ENCODE data around the gene SYNGR1. TPM values are rescaled to one million over a fixed set of nuclear protein-coding genes. Genes with fewer than 3 reads are reported as not detected.
"Not testable (repeated sequence)": the region's sequence is repeated elsewhere in the genome, so short reads cannot be mapped to it uniquely, and the experiment has no call there.

Gene SYNGR1
- polyA plus RNA-seq, 1 donor: 11.2 TPM

- Histone ChIP-seq H3K27me3 (ENCODE audit: control insufficient read depth, insufficient read depth, low read length) (no peaks in the 10 kb centered on the region), H3K36me3 (ENCODE audit: control insufficient read depth, insufficient read depth, low read length) (peaks cover 3% of the 10 kb centered on the region), H3K4me1 (ENCODE audit: control insufficient read depth, insufficient read depth, low read length) (no peaks in the 10 kb centered on the region), H3K4me3 (ENCODE audit: low read length) (no peak overlapping the region), H3K9me3 (ENCODE audit: control insufficient read depth, low read depth, low read length) (no peaks in the 10 kb centered on the region), H3K27ac (ENCODE audit: low read length) (no peak overlapping the region)
- no peak for DNase-seq
- no CpG with 5 or more reads among the region's 1 CpG for WGBS (ENCODE audit: insufficient coverage, low lambda C conversion rate)
These were observed 59.0 kb downstream of the SYNGR1 start for GRCh38 chr22:39408807-39409206.

GRCh38 chr22:39409516-39410029 is 59.8 kb downstream of the SYNGR1 start:
- Histone ChIP-seq H3K36me3 (ENCODE audit: control insufficient read depth, insufficient read depth, low read length) (peaks cover 3% of the 10 kb centered on the region), H3K9me3 (ENCODE audit: control insufficient read depth, low read depth, low read length) (no peaks in the 10 kb centered on the region), H3K4me1 (ENCODE audit: control insufficient read depth, insufficient read depth, low read length) (no peaks in the 10 kb centered on the region), H3K4me3 (ENCODE audit: low read length) (no peak overlapping the region), H3K27ac (ENCODE audit: low read length) (no peak overlapping the region), H3K27me3 (ENCODE audit: control insufficient read depth, insufficient read depth, low read length) (no peaks in the 10 kb centered on the region)
- no peak for DNase-seq
- 94% methylated on average over 5 of the region's 11 CpGs for WGBS (ENCODE audit: insufficient coverage, low lambda C conversion rate)

DNA sequence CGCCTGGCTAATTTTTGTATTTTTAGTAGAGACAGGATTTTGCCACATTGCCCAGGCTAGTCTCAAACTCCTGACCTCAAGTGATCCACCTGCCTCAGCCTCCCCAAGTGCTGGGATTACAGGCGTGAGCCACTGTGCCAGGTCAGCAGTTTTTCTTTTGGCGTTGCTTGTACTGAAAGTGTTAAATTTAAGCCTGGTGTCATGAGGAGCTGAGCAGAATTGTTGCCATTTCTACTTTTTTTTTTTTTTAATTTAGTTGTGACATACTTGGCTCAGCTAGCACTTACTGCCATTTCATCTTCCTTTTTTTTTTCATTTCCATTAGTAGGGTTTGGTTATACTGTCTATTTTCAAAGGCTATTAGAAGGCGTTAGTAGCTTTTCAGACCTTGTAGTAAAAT is 60.5 kb downstream of the SYNGR1 start:
- no peaks in the 10 kb centered on the region for H3K4me1 ChIP-seq (ENCODE audit: control insufficient read depth, insufficient read depth, low read length)
- no peaks in the 10 kb centered on the region for H3K27me3 ChIP-seq (ENCODE audit: control insufficient read depth, insufficient read depth, low read length)
- 100% methylated on average over 2 of the region's 4 CpGs for WGBS (ENCODE audit: insufficient coverage, low lambda C conversion rate)

DNA sequence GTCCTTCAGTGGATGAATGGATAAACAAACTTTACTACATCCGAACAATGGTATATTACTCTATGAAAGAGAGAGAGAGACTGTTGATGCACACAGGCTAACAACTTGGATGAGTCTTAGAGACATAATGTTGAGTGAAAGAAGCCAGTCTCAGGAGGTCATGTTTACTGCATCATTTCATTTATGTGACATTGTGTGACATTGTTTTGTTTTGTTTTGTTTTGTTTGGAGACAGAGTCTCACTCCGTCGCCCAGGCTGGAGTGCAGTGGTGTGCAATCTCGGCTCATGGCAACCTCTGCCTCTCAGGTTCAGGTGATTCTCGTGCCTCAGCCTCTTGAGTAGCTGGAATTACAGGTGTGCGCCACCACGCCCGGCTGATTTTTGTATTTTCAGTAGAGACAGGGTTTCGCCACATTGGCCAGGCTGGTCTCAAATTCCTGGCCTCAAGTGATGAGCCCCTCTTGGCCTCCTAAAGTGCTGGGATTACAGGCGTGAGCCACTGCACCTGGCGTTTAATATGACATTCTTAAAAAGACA is 62.1 kb downstream of the SYNGR1 start:
- H3K27ac ChIP-seq (ENCODE audit: low read length); H3K9me3 ChIP-seq (ENCODE audit: control insufficient read depth, low read depth, low read length); H3K4me3 ChIP-seq (ENCODE audit: low read length); DNase-seq; H3K27me3 ChIP-seq (ENCODE audit: control insufficient read depth, insufficient read depth, low read length); H3K4me1 ChIP-seq (ENCODE audit: control insufficient read depth, insufficient read depth, low read length): not testable (repeated sequence)
- peaks cover 22% of the 10 kb centered on the region for H3K36me3 ChIP-seq (ENCODE audit: control insufficient read depth, insufficient read depth, low read length)
- WGBS (ENCODE audit: insufficient coverage, low lambda C conversion rate): 86% methylated on average over 4 of the region's 11 CpGs

More for the DNA sequence above, 60.5 kb downstream of the SYNGR1 start:
- Histone ChIP-seq H3K36me3 (ENCODE audit: control insufficient read depth, insufficient read depth, low read length) (peaks cover 8% of the 10 kb centered on the region), H3K4me3 (ENCODE audit: low read length) (no peak overlapping the region), H3K9me3 (ENCODE audit: control insufficient read depth, low read depth, low read length) (no peaks in the 10 kb centered on the region), H3K27ac (ENCODE audit: low read length) (no peak overlapping the region)
- no peak for DNase-seq

DNA sequence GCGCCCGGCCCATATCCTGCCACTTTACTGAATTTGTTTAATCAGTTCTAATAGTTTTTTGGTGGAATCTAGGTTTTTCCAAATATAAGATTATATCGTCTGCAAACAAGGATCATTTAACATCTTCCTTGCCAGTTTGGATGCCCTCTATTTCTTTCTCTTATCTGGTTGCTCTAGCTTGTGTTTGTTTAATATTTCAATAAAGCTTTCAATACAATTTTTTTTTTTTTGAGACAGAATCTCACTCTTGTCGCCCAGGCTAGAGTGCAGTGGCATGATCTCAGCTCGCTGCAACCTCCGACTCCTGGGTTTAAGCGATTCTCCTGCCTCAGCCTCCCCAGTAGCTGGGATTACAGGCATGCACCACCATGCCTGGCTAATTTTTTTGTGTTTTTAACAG is 63.4 kb downstream of the SYNGR1 start:
- DNase-seq; H3K27ac ChIP-seq (ENCODE audit: low read length); H3K4me3 ChIP-seq (ENCODE audit: low read length); H3K9me3 ChIP-seq (ENCODE audit: control insufficient read depth, low read depth, low read length); H3K27me3 ChIP-seq (ENCODE audit: control insufficient read depth, insufficient read depth, low read length); H3K4me1 ChIP-seq (ENCODE audit: control insufficient read depth, insufficient read depth, low read length): not testable (repeated sequence)
- WGBS (ENCODE audit: insufficient coverage, low lambda C conversion rate): 80% methylated on average over 1 of the region's 7 CpGs
- peaks cover 34% of the 10 kb centered on the region for H3K36me3 ChIP-seq (ENCODE audit: control insufficient read depth, insufficient read depth, low read length)

- no peak for DNase-seq
- no peaks in the 10 kb centered on the region for H3K4me1 ChIP-seq (ENCODE audit: control insufficient read depth, insufficient read depth, low read length)
- WGBS (ENCODE audit: insufficient coverage, low lambda C conversion rate): no CpG with 5 or more reads among the region's 7 CpGs
- no peak overlapping the region for H3K4me3 ChIP-seq (ENCODE audit: low read length)
- H3K9me3 ChIP-seq (ENCODE audit: control insufficient read depth, low read depth, low read length): no peaks in the 10 kb centered on the region
- H3K27ac ChIP-seq (ENCODE audit: low read length): no peak overlapping the region
- H3K27me3 ChIP-seq (ENCODE audit: control insufficient read depth, insufficient read depth, low read length): no peaks in the 10 kb centered on the region
- H3K36me3 ChIP-seq (ENCODE audit: control insufficient read depth, insufficient read depth, low read length): peaks cover 45% of the 10 kb centered on the region
These were observed 64.6 kb downstream of the SYNGR1 start for GRCh38 chr22:39414377-39414776.

DNA sequence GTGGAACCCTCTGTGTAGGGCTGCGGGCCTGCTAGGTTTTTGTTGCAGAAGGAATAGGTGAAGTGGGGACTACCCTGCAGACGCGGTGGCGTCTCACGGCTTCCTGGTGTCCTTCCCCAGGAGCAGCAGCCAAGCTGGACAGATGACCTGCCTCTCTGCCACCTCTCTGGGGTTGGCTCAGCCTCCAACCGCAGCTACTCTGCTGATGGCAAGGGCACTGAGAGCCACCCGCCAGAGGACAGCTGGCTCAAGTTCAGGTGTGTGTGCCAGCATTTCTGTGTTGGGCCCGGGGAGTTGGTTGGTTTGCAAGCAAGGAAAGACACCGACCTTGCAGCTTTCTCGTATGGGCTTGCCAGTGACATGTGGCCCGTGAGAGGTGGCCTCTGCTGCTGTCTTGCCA is 65.1 kb downstream of the SYNGR1 start:
- no peak for DNase-seq
- Histone ChIP-seq H3K27ac (ENCODE audit: low read length) (no peak overlapping the region), H3K4me3 (ENCODE audit: low read length) (no peak overlapping the region), H3K4me1 (ENCODE audit: control insufficient read depth, insufficient read depth, low read length) (no peaks in the 10 kb centered on the region), H3K9me3 (ENCODE audit: control insufficient read depth, low read depth, low read length) (no peaks in the 10 kb centered on the region), H3K27me3 (ENCODE audit: control insufficient read depth, insufficient read depth, low read length) (no peaks in the 10 kb centered on the region), H3K36me3 (ENCODE audit: control insufficient read depth, insufficient read depth, low read length) (peaks cover 50% of the 10 kb centered on the region)
- WGBS (ENCODE audit: insufficient coverage, low lambda C conversion rate): no CpG with 5 or more reads among the region's 11 CpGs

DNA sequence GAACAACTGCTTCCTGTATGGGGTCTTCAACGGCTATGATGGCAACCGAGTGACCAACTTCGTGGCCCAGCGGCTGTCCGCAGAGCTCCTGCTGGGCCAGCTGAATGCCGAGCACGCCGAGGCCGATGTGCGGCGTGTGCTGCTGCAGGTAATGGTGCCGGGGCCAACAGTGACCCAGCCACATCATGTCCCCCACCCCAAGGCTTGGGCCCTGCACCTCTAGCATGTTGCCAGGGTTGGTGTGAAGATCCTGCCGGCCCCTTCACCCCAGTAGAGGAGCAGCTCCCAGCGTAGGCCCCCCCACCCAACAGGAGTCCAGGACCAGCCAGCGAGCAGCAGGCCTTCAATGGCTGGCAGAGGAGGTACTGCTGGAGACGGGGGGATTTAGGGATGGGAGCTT is 65.7 kb downstream of the SYNGR1 start:
- H3K36me3 ChIP-seq (ENCODE audit: control insufficient read depth, insufficient read depth, low read length): peaks cover 56% of the 10 kb centered on the region
- WGBS (ENCODE audit: insufficient coverage, low lambda C conversion rate): no CpG with 5 or more reads among the region's 16 CpGs
- no peak overlapping the region for H3K27ac ChIP-seq (ENCODE audit: low read length)

GRCh38 chr22:39416319-39416718 is 66.5 kb downstream of the SYNGR1 start:
- Histone ChIP-seq H3K9me3 (ENCODE audit: control insufficient read depth, low read depth, low read length) (no peaks in the 10 kb centered on the region), H3K27me3 (ENCODE audit: control insufficient read depth, insufficient read depth, low read length) (no peaks in the 10 kb centered on the region), H3K27ac (ENCODE audit: low read length) (no peak overlapping the region), H3K36me3 (ENCODE audit: control insufficient read depth, insufficient read depth, low read length) (peaks cover 62% of the 10 kb centered on the region), H3K4me3 (ENCODE audit: low read length) (no peak overlapping the region), H3K4me1 (ENCODE audit: control insufficient read depth, insufficient read depth, low read length) (no peaks in the 10 kb centered on the region)
- no peak for DNase-seq
- no CpG with 5 or more reads among the region's 7 CpGs for WGBS (ENCODE audit: insufficient coverage, low lambda C conversion rate)

More for the DNA sequence above, 65.7 kb downstream of the SYNGR1 start:
- Histone ChIP-seq H3K4me3 (ENCODE audit: low read length) (no peak overlapping the region), H3K27me3 (ENCODE audit: control insufficient read depth, insufficient read depth, low read length) (no peaks in the 10 kb centered on the region), H3K9me3 (ENCODE audit: control insufficient read depth, low read depth, low read length) (no peaks in the 10 kb centered on the region), H3K4me1 (ENCODE audit: control insufficient read depth, insufficient read depth, low read length) (no peaks in the 10 kb centered on the region)
- no peak for DNase-seq

DNA sequence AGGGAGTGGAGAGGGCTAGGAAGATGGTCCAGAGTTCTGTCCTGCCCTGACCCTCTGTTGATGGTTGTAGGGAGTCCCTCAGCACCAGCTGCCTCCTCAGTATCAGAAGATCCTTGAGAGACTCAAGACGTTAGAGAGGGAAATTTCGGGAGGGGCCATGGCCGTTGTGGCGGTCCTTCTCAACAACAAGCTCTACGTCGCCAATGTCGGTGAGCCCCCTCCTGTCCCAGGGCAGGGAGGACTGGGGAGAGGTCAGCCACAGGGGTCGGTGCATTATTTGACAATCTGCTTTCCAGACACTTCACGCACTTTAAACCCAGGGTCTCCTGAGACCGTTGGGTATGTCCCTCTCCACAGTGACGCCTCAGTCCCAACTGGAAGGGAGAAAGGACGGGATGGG is 67.8 kb downstream of the SYNGR1 start:
- Histone ChIP-seq H3K4me3 (ENCODE audit: low read length) (no peak overlapping the region), H3K4me1 (ENCODE audit: control insufficient read depth, insufficient read depth, low read length) (no peaks in the 10 kb centered on the region), H3K27me3 (ENCODE audit: control insufficient read depth, insufficient read depth, low read length) (no peaks in the 10 kb centered on the region), H3K9me3 (ENCODE audit: control insufficient read depth, low read depth, low read length) (no peaks in the 10 kb centered on the region), H3K27ac (ENCODE audit: low read length) (no peak overlapping the region), H3K36me3 (ENCODE audit: control insufficient read depth, insufficient read depth, low read length) (peaks cover 74% of the 10 kb centered on the region)
- no peak for DNase-seq
- no CpG with 5 or more reads among the region's 12 CpGs for WGBS (ENCODE audit: insufficient coverage, low lambda C conversion rate)

- no peaks in the 10 kb centered on the region for H3K9me3 ChIP-seq (ENCODE audit: control insufficient read depth, low read depth, low read length)
- no peak overlapping the region for H3K4me3 ChIP-seq (ENCODE audit: low read length)
- no peaks in the 10 kb centered on the region for H3K4me1 ChIP-seq (ENCODE audit: control insufficient read depth, insufficient read depth, low read length)
- no peaks in the 10 kb centered on the region for H3K27me3 ChIP-seq (ENCODE audit: control insufficient read depth, insufficient read depth, low read length)
- no CpG with 5 or more reads among the region's 12 CpGs for WGBS (ENCODE audit: insufficient coverage, low lambda C conversion rate)
- no peak overlapping the region for H3K27ac ChIP-seq (ENCODE audit: low read length)
- no peak for DNase-seq
- H3K36me3 ChIP-seq (ENCODE audit: control insufficient read depth, insufficient read depth, low read length): peaks cover 78% of the 10 kb centered on the region
These were observed 68.9 kb downstream of the SYNGR1 start for GRCh38 chr22:39418696-39419095.
